RKO (cell line): ENCODE results near the gene INO80B.
A peak's percentile ranks its signal among the peaks of the same experiment; 100 is the strongest.
"Not testable (repeated sequence)": the region's sequence is repeated elsewhere in the genome, so short reads cannot be mapped to it uniquely, and the experiment has no call there.

Experiments used
- DNase-seq: peaks from one replicate; pipeline ENCODE4 v3.0.0-alpha.2; 2016; ENCODE audit warnings: low spot score

Gene INO80B

GRCh38 chr2:74482801-74483674 lies 28.2 kb downstream of the INO80B start, which contains the start of the genes CCDC142 and TTC31:
CCDC142 (minus strand) TSS chr2:74482998; CDS start chr2:74482837, 161 bp downstream.
TTC31 (plus strand) TSS chr2:74483081; CDS start chr2:74483096, 15 bp downstream.
- peak; percentile 95 for DNase-seq

- DNase-seq, result not testable (repeated sequence)
These were observed 28.8 kb downstream of the INO80B start for GRCh38 chr2:74483675-74484164.

GRCh38 chr2:74486141-74486540 lies 31.3 kb downstream of the INO80B start:
- DNase-seq, result no peak

- DNase-seq, result no peak
These were observed 34.0 kb downstream of the INO80B start for GRCh38 chr2:74488643-74489481.

- no peak for DNase-seq
These were observed 35.0 kb downstream of the INO80B start for GRCh38 chr2:74489906-74490305.

GRCh38 chr2:74491648-74492544 lies 37.0 kb downstream of the INO80B start:
- no peak for DNase-seq

- DNase-seq, result no peak
These were observed 38.7 kb downstream of the INO80B start for GRCh38 chr2:74493546-74493945.

- no peak for DNase-seq
These were observed 40.6 kb downstream of the INO80B start for GRCh38 chr2:74495440-74495839.

- DNase-seq, result no peak
These were observed 42.3 kb downstream of the INO80B start for GRCh38 chr2:74496997-74497776.

GRCh38 chr2:74497777-74498499 lies 43.1 kb downstream of the INO80B start:
- DNase-seq, result no peak

GRCh38 chr2:74498500-74499266 lies 43.8 kb downstream of the INO80B start:
- DNase-seq, result peak; percentile 44

- DNase-seq, result no peak
These were observed 44.5 kb downstream of the INO80B start, which contains the start of gene LBX2 for GRCh38 chr2:74499267-74499939. LBX2 (minus strand) TSS chr2:74499603; CDS start chr2:74499537, 66 bp downstream.

GRCh38 chr2:74499940-74500577 lies 45.2 kb downstream of the INO80B start:
- no peak for DNase-seq

- DNase-seq, result no peak
These were observed 45.7 kb downstream of the INO80B start for GRCh38 chr2:74500578-74500946.

- DNase-seq, result no peak
These were observed 46.6 kb downstream of the INO80B start for GRCh38 chr2:74501335-74502071.

GRCh38 chr2:74502147-74502719 lies 47.3 kb downstream of the INO80B start:
- DNase-seq, result peak; percentile 64
